ENCODE results near the gene SMO. TPM values are rescaled to one million over a fixed set of nuclear protein-coding genes. Genes with fewer than 3 reads are reported as not detected.

SMO gene
- total and polyA plus RNA-seq, 2 experiments from 2014 or later = 13.1 to 61.5 TPM

GRCh38 chr7:129256221-129256620 is 67.8 kb downstream of the SMO start:
- H3K4me1 Mint-ChIP-seq = peaks cover 43% of the 10 kb centered on the region
- no peaks in the 10 kb centered on the region for H3K36me3 ChIP-seq (ENCODE audit: insufficient read depth)
- H3K27me3 ChIP-seq (ENCODE audit: insufficient read depth) = no peaks in the 10 kb centered on the region
- H2AFZ ChIP-seq = no peak overlapping the region
- no peak overlapping the region for H3K4me3 Mint-ChIP-seq
- peaks cover 7% of the 10 kb centered on the region for H3K27me3 Mint-ChIP-seq (ENCODE audit: insufficient read depth, low read depth, poor library complexity)
- H3K4me2 ChIP-seq = no peak overlapping the region
- no peak for ATAC-seq
- H3K36me3 Mint-ChIP-seq (ENCODE audit: low read depth) = no peaks in the 10 kb centered on the region
- DNase-seq (ENCODE audit: low spot score) = no peak
- H4K20me1 ChIP-seq (replicated peaks; ENCODE audit: insufficient read depth) = no peaks in the 10 kb centered on the region; the same call in 1 of the 2 replicates
- no peak for TF ChIP-seq ZNF114 (CRISPR knock-in tag; IDR thresholded peaks at IDR 0.05)
- no peak for TF ChIP-seq JUNB (IDR thresholded peaks at IDR 0.05; ENCODE audit: unreplicated experiment)
- TF ChIP-seq ZNF462 (CRISPR knock-in tag; IDR thresholded peaks at IDR 0.05) = no peak
- no peak for TF ChIP-seq EZH2phosphoT487 (IDR thresholded peaks at IDR 0.05; ENCODE audit: unreplicated experiment)
- TF ChIP-seq CTCF (conservative IDR thresholded peaks at IDR 0.05; ENCODE audit: low read depth in 2 of 2) = no peak
- no peak for TF ChIP-seq NANOG (IDR thresholded peaks at IDR 0.05; ENCODE audit: borderline replicate concordance)
- TF ChIP-seq POLR2AphosphoS5 (IDR thresholded peaks at IDR 0.05; ENCODE audit: low read depth) = no peak
- no peak for TF ChIP-seq EZH2 (IDR thresholded peaks at IDR 0.05; ENCODE audit: low read depth, unreplicated experiment)
- TF ChIP-seq CREB1 (CRISPR knock-in tag; IDR thresholded peaks at IDR 0.05; ENCODE audit: low read depth) = no peak
- no peak for TF ChIP-seq ZNF331 (CRISPR knock-in tag; IDR thresholded peaks at IDR 0.05; ENCODE audit: low read depth)
- TF ChIP-seq, protein P1, sequence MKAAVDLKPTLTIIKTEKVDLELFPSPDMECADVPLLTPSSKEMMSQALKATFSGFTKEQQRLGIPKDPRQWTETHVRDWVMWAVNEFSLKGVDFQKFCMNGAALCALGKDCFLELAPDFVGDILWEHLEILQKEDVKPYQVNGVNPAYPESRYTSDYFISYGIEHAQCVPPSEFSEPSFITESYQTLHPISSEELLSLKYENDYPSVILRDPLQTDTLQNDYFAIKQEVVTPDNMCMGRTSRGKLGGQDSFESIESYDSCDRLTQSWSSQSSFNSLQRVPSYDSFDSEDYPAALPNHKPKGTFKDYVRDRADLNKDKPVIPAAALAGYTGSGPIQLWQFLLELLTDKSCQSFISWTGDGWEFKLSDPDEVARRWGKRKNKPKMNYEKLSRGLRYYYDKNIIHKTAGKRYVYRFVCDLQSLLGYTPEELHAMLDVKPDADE (IDR thresholded peaks at IDR 0.05) = no peak
- H3K9me3 Mint-ChIP-seq = no peaks in the 10 kb centered on the region
- peaks cover 61% of the 10 kb centered on the region for H3K79me2 ChIP-seq (replicated peaks; ENCODE audit: insufficient read depth)
- H3K4me3 ChIP-seq = no peak overlapping the region
- no peaks in the 10 kb centered on the region for H3F3A ChIP-seq (replicated peaks; ENCODE audit: low read depth)
- H3K9me2 ChIP-seq (ENCODE audit: insufficient read depth) = no peaks in the 10 kb centered on the region
- H3K4me1 ChIP-seq (ENCODE audit: insufficient read depth) = peaks cover 35% of the 10 kb centered on the region
- H3K27ac Mint-ChIP-seq = no peak overlapping the region
- no peak overlapping the region for H3K27ac ChIP-seq (ENCODE audit: low read depth)

All from GM23338 (cell line).